H1 (cell line): ENCODE results near the gene MAFG. TPM values are rescaled to one million over a fixed set of nuclear protein-coding genes. Genes with fewer than 3 reads are reported as not detected.

Source experiments
- CTCF ChIA-PET: fragments of 300-600 bp; sonication (Branson Sonifier 250); formaldehyde crosslinking; loops from one replicate; lab custom pipeline; 2021; ENCODE audit not compliant: partially characterized antibody; lab: Charles Lee
- POLR2A ChIA-PET: fragments of 300-600 bp; sonication (Branson Sonifier 250); formaldehyde crosslinking; loops from one replicate; lab custom pipeline; 2021; ENCODE audit warnings: inconsistent platforms; ENCODE audit not compliant: partially characterized antibody; lab: Charles Lee
- DNase-seq, 2 experiments: peaks; one replicate each; pipeline versions ENCODE4 v3.0.0 to v3.0.0-alpha.2; 2010 to 2022; ENCODE audit warnings: low spot score in 2 of 2, low read depth in 1 of 2, mixed read lengths in 1 of 2
- FAIRE-seq: peaks from 2 replicates; lab custom pipeline; 2011; peaks lifted over from hg19 to GRCh38; lab: Jason Lieb, UNC
- H2AFZ ChIP-seq: 2 replicates; pipeline ENCODE4 v1.8.1; 2012; ENCODE audit warnings: low read length, inconsistent platforms
- H2AK5ac ChIP-seq: 2 replicates; pipeline ENCODE4 v1.6.1; 2013; ENCODE audit warnings: low read depth, low read length
- H2BK120ac ChIP-seq: replicated peaks from 2 replicates; pipeline ENCODE3; 2013; ENCODE audit warnings: low read depth, low read length, inconsistent platforms
- H2BK12ac ChIP-seq: 2 replicates; pipeline ENCODE4 v1.6.1; 2013; ENCODE audit warnings: low read depth, low read length
- H2BK15ac ChIP-seq: 2 replicates; pipeline ENCODE4 v1.6.1; 2013; ENCODE audit warnings: low read length
- H2BK20ac ChIP-seq: 2 replicates; pipeline ENCODE4 v1.6.1; 2013; ENCODE audit warnings: low read length
- H2BK5ac ChIP-seq: 2 replicates; pipeline ENCODE4 v1.6.1; 2013; ENCODE audit warnings: low read depth, low read length
- H3K14ac ChIP-seq: 2 replicates; pipeline ENCODE4 v1.6.1; 2013; ENCODE audit warnings: inconsistent platforms; ENCODE audit not compliant: insufficient read length
- H3K18ac ChIP-seq: 2 replicates; pipeline ENCODE4 v1.6.1; 2013; ENCODE audit warnings: low read length; ENCODE audit errors: extremely low read depth
- H3K23ac ChIP-seq: 2 replicates; pipeline ENCODE4 v1.6.1; 2013; ENCODE audit warnings: inconsistent platforms; ENCODE audit not compliant: insufficient read length
- H3K23me2 ChIP-seq: 2 replicates; pipeline ENCODE4 v1.6.1; 2013; ENCODE audit warnings: low read depth, low read length
- H3K27ac ChIP-seq: 2 replicates; pipeline ENCODE4 v1.6.1; 2011; ENCODE audit warnings: low read depth, low read length, inconsistent platforms
- H3K27me3 ChIP-seq, 4 experiments: replicated peaks in 1 of 4; 1 replicate in 1 of 4; 2 replicates in 3 of 4; pipeline versions ENCODE4 v1.6.1 to v1.8.1; 2011 to 2013; ENCODE audit warnings: low read length in 3 of 4, mild to moderate bottlenecking in 3 of 4, inconsistent platforms in 2 of 4, mixed read lengths in 2 of 4, moderate library complexity in 1 of 4; ENCODE audit not compliant: control insufficient read depth in 3 of 4, insufficient read depth in 3 of 4; ENCODE audit errors: extremely low read depth in 1 of 4
- H3K36me3 ChIP-seq, 4 experiments: 2 replicates each; pipeline versions ENCODE4 v1.6.1 to v1.8.1; 2011 to 2013; ENCODE audit warnings: mild to moderate bottlenecking in 4 of 4, low read length in 3 of 4, moderate library complexity in 2 of 4, control low read depth in 1 of 4, inconsistent platforms in 1 of 4; ENCODE audit not compliant: insufficient read depth in 4 of 4, control insufficient read depth in 2 of 4
- H3K4ac ChIP-seq: replicated peaks from 2 replicates; pipeline ENCODE3; 2013; ENCODE audit warnings: low read length, low read depth, mixed read lengths, inconsistent platforms; ENCODE audit not compliant: insufficient read length
- H3K4me1 ChIP-seq, 4 experiments: replicated peaks in 1 of 4; 1 replicate in 1 of 4; 2 replicates in 3 of 4; pipeline versions ENCODE4 v1.6.1 to v1.8.1; 2011 to 2013; ENCODE audit warnings: low read length in 3 of 4, inconsistent platforms in 2 of 4, mixed read lengths in 1 of 4; ENCODE audit not compliant: insufficient read depth in 4 of 4, control insufficient read depth in 3 of 4
- H3K4me2 ChIP-seq, 2 experiments: 2 replicates each; pipeline versions ENCODE4 v1.6.1 to v1.8.1; 2011 to 2013; ENCODE audit warnings: low read depth in 2 of 2, low read length in 2 of 2, control low read depth in 1 of 2, inconsistent platforms in 1 of 2, mild to moderate bottlenecking in 1 of 2; ENCODE audit not compliant: insufficient read depth in 1 of 2
- H3K4me3 ChIP-seq, 4 experiments: fragments of 200-600, 300-600 bp in 1 of 4; sonication (generic), shearing (Covaris generic), sonication (Bioruptor Twin) in 1 of 4; 2 replicates each; pipeline versions ENCODE4 v1.5.1 to v1.8.1; 2011 to 2016; ENCODE audit warnings: low read length in 4 of 4, low read depth in 3 of 4, control low read depth in 2 of 4, inconsistent platforms in 2 of 4, mild to moderate bottlenecking in 2 of 4, mixed read lengths in 1 of 4, moderate library complexity in 1 of 4; ENCODE audit not compliant: insufficient read depth in 2 of 4; ENCODE audit errors: extremely low read depth in 1 of 4
- H3K56ac ChIP-seq: replicated peaks from 2 replicates; pipeline ENCODE3; 2013; ENCODE audit warnings: low read depth, mild to moderate bottlenecking, mixed read lengths, low read length, inconsistent platforms; ENCODE audit not compliant: insufficient read length
- H3K79me1 ChIP-seq: 2 replicates; pipeline ENCODE4 v1.6.1; 2013; ENCODE audit warnings: low read depth, low read length, control low read depth
- H3K79me2 ChIP-seq, 2 experiments: 2 replicates each; pipeline versions ENCODE4 v1.6.1 to v1.8.1; 2012 to 2013; ENCODE audit warnings: low read length in 2 of 2, mild to moderate bottlenecking in 2 of 2, inconsistent platforms in 1 of 2; ENCODE audit not compliant: insufficient read depth in 2 of 2, control insufficient read depth in 1 of 2
- H3K9ac ChIP-seq, 4 experiments: replicated peaks in 1 of 4; 1 replicate in 1 of 4; 2 replicates in 3 of 4; pipeline versions ENCODE4 v1.6.1 to v1.8.1; 2011 to 2013; ENCODE audit warnings: low read depth in 3 of 4, low read length in 3 of 4, control low read depth in 2 of 4, mild to moderate bottlenecking in 2 of 4, moderate library complexity in 2 of 4, inconsistent platforms in 1 of 4; ENCODE audit errors: extremely low read depth in 1 of 4
- H3K9me3 ChIP-seq, 2 experiments: 2 replicates each; pipeline versions ENCODE4 v1.6.1 to v1.8.1; 2012 to 2013; ENCODE audit warnings: mild to moderate bottlenecking in 2 of 2, moderate library complexity in 2 of 2, control low read depth in 1 of 2, inconsistent platforms in 1 of 2, low read depth in 1 of 2, low read length in 1 of 2, mixed read lengths in 1 of 2; ENCODE audit not compliant: insufficient read depth in 2 of 2
- H4K20me1 ChIP-seq, 2 experiments: replicated peaks in 1 of 2; 2 replicates each; pipeline versions ENCODE3 to v1.8.1; 2011 to 2013; ENCODE audit warnings: inconsistent platforms in 2 of 2, low read length in 2 of 2, mild to moderate bottlenecking in 1 of 2; ENCODE audit not compliant: insufficient read depth in 2 of 2, control insufficient read depth in 1 of 2
- H4K5ac ChIP-seq: 2 replicates; pipeline ENCODE4 v1.6.1; 2013; ENCODE audit warnings: low read length, low read depth, mixed read lengths, inconsistent platforms; ENCODE audit not compliant: insufficient read length
- H4K8ac ChIP-seq: 2 replicates; pipeline ENCODE4 v1.8.0; 2013; ENCODE audit warnings: mild to moderate bottlenecking, moderate library complexity, low read length, inconsistent platforms; ENCODE audit not compliant: insufficient read depth; ENCODE audit errors: extremely low read depth
- H4K91ac ChIP-seq: replicated peaks from 2 replicates; pipeline ENCODE3; 2013; ENCODE audit warnings: low read length, mixed read lengths, inconsistent platforms; ENCODE audit not compliant: insufficient read length
- CBX8 ChIP-seq: fragments of 300-800, 300-1000 bp; sonication (generic); IDR thresholded peaks from 2 replicates; pipeline ENCODE4 v1.7.1; 2016; ENCODE audit warnings: low read depth, low read length, borderline replicate concordance
- FOSL1 ChIP-seq: IDR thresholded peaks from 2 replicates; pipeline ENCODE4 v1.6.1; 2011; ENCODE audit warnings: mild to moderate bottlenecking, low read depth, low read length, moderate library complexity; ENCODE audit not compliant: insufficient read depth
- GTF2F1 ChIP-seq: IDR thresholded peaks from 2 replicates; pipeline ENCODE4 v1.6.1; 2012; ENCODE audit warnings: low read depth, low read length, improper control_type of control experiment, borderline replicate concordance
- HDAC2 ChIP-seq, 2 experiments: fragments of 300-600 bp in 1 of 2; sonication (generic) in 1 of 2; IDR thresholded peaks; 2 replicates each; pipeline ENCODE4 v1.6.1; 2011 to 2012; ENCODE audit warnings: low read depth in 2 of 2, low read length in 2 of 2, mild to moderate bottlenecking in 2 of 2, moderate library complexity in 2 of 2, borderline replicate concordance in 1 of 2, inconsistent platforms in 1 of 2
- NANOG ChIP-seq: IDR thresholded peaks from 2 replicates; pipeline ENCODE4 v1.6.1; 2011; ENCODE audit warnings: low read length, low read depth, mild to moderate bottlenecking, inconsistent platforms; ENCODE audit not compliant: insufficient read depth, poor library complexity, severe bottlenecking
- POLR2A ChIP-seq, 2 experiments: IDR thresholded peaks; 1 replicate in 1 of 2; 2 replicates in 1 of 2; pipeline ENCODE4 v1.6.1; 2011; ENCODE audit warnings: low read depth in 2 of 2, low read length in 2 of 2, mild to moderate bottlenecking in 2 of 2; ENCODE audit errors: control extremely low read depth in 1 of 2
- POLR2AphosphoS5 ChIP-seq: IDR thresholded peaks from 2 replicates; pipeline ENCODE4 v1.6.1; 2011; ENCODE audit warnings: low read depth, low read length
- SAP30 ChIP-seq: fragments of 300-600 bp; sonication (generic); IDR thresholded peaks from 2 replicates; pipeline ENCODE4 v1.7.1; 2012; ENCODE audit warnings: low read length, moderate library complexity, mild to moderate bottlenecking, inconsistent platforms; ENCODE audit not compliant: insufficient read depth, insufficient replicate concordance
- TEAD4 ChIP-seq: IDR thresholded peaks from 2 replicates; pipeline ENCODE4 v1.6.1; 2012; ENCODE audit warnings: low read depth, low read length, inconsistent platforms, mixed read lengths
- WGBS, 2 experiments: shearing (Covaris generic) in 1 of 2; methylation state at CpG; one replicate each; pipeline versions ENCODE4 v1.1.6 to v1.1.7; 2013 to 2015; ENCODE audit warnings: low lambda C conversion rate in 2 of 2, mixed read lengths in 2 of 2, inconsistent platforms in 1 of 2, low coverage in 1 of 2, missing lambda C conversion rate in 1 of 2; ENCODE audit not compliant: insufficient replicate concordance in 2 of 2, insufficient coverage in 1 of 2, insufficient read length in 1 of 2; ENCODE audit errors: extremely low coverage in 1 of 2, missing lambda C conversion rate in 1 of 2; 5-methylcytosine and 5-hydroxymethylcytosine counted together
- polyA plus RNA-seq, 7 experiments: library from polyadenylated mRNA; depleted of rRNA in 3 of 7; stranded (reverse) in 5 of 7; unstranded in 2 of 7; fragments of >200 nt in 5 of 7; fragments of 200-250 nt in 2 of 7; gene quantifications; 1 replicate in 5 of 7; 2 replicates in 1 of 7; 4 replicates in 1 of 7; pipeline versions ENCODE4 v1.2.1 to v1.2.3, GENCODE V29; 2011 to 2013; ENCODE audit warnings: missing spikeins in 2 of 7, mixed read lengths in 2 of 7
- total RNA-seq: library from RNA; stranded (reverse); fragmentation: NEBNext Ultra II Directional; extraction: Animal tissue kit (Norgen Biotek cat#: 25700); gene quantifications from 2 replicates; pipeline ENCODE4 v1.2.1, GENCODE V29; 2021
- TF ChIP-seq, protein P1 (sequence below): IDR thresholded peaks from 2 replicates; pipeline ENCODE4 v1.6.1; 2012; ENCODE audit warnings: inconsistent platforms

MAFG gene
- total and polyA plus RNA-seq, 2 of the 8 experiments (the other 6 are each of a cell fraction or from before 2014, with no cell fraction given), result 25.5 to 26.9 TPM

DNA sequence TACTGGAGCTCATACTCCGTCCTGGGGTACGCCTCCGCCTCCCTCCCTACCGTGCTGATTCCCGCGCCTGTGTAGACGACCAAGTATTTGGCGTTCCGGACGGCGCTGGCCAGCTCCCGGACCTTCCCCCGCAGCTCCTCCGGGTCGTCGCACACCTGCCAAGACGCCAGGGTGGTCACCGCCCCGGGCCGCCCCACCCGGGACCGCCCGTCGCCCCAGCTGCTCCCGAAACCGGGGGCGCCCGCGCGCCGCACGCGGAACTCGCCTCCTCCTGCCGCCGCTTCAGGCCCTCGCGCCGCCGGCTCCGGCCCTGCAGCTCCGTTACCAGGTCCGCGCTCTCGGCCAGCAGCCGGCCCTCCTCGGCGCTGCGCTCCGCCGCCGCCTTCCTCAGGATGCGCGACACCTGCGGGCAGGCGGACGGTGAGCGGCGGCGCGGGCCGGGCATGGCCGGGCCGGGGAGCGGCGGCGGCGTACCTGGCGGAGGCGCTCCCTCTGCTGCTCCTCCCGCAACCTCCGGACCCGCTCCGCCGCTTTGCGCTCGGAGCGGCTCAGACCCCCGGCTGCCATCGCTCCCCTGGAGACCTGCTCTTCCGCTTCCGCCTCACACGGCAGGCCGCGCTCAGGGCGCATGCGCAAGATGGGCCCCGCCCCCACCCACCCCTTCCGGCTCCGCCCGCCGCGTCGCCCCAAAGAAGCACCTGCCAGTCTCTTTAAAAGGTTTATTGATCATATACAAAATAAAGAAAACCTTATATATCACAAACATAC lies 9.8 kb downstream of the MAFG start, which contains the start of gene SIRT7:
Gene SIRT7, minus strand, starts transcription at position 612 of the 768 bp plus-strand sequence. Its CDS starts 45 bp downstream, at position 567.
- ChIA-PET CTCF (interaction anchor here (1.0 to 2.2 kb wide), 6 partner anchors 7 to 113 kb away, joined by 3 to 7 read pairs (median 4); partner anchors contain the start of gene ARHGDIA), POLR2A (interaction anchor here (0.6 to 8.7 kb wide), 14 partner anchors 9 to 275 kb away, joined by 3 to 135 read pairs (median 4); partner anchors contain the start of genes MAFG and PYCR1)
- TF ChIP-seq, protein P1, sequence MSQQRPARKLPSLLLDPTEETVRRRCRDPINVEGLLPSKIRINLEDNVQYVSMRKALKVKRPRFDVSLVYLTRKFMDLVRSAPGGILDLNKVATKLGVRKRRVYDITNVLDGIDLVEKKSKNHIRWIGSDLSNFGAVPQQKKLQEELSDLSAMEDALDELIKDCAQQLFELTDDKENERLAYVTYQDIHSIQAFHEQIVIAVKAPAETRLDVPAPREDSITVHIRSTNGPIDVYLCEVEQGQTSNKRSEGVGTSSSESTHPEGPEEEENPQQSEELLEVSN, result no peak
- TF ChIP-seq SAP30 (no peak), CBX8 (no peak), NANOG (no peak), FOSL1 (no peak), TEAD4 (no peak), POLR2A (IDR thresholded peaks at IDR 0.05; ENCODE audit: control extremely low read depth in 1 of 2, low read depth in 2 of 2, low read length in 2 of 2) (peak in 1 of 2 experiments; percentile 59; a peak in 1 of 3 replicates), POLR2AphosphoS5 (peak; percentile 66), HDAC2 (IDR thresholded peaks at IDR 0.05; ENCODE audit: borderline replicate concordance in 1 of 2, low read depth in 2 of 2, low read length in 2 of 2) (peak in 1 of 2 experiments; percentile 71; a peak in 1 of 4 replicates), GTF2F1 (no peak)

More for the DNA sequence above, 9.8 kb downstream of the MAFG start, which contains the start of gene SIRT7:
- no peak within 1 kb of the TSS for H3K56ac ChIP-seq
- WGBS, 2 experiments, result 4% methylated on average over 32 of the region's 94 CpGs; no CpG with 5 or more reads in 1 of the 2 experiments
- peaks cover 7 to 50% of the 10 kb centered on the region in 2 experiments; a peak in 3 of 4 replicates for H3K79me2 ChIP-seq
- H4K8ac ChIP-seq, result peak within 1 kb of the TSS; percentile 60
- no peak within 1 kb of the TSS for H3K18ac ChIP-seq
- peaks cover 15 to 41% of the 10 kb centered on the region in 2 experiments for H4K20me1 ChIP-seq
- H3K4me1 ChIP-seq, result peaks cover 0 to 13% (median 5%) of the 10 kb centered on the region in 4 experiments; a peak in 6 of 7 replicates
- H2BK12ac ChIP-seq, result 0 out of 2 replicates have a peak within 1 kb of the TSS, but pooled peaks have one; percentile 23
- peaks cover 11 to 43% (median 28%) of the 10 kb centered on the region in 4 experiments for H3K36me3 ChIP-seq
- no peak within 1 kb of the TSS for H3K4ac ChIP-seq
- H2BK20ac ChIP-seq, result no peak within 1 kb of the TSS
- no peaks in the 10 kb centered on the region for H3K27me3 ChIP-seq
- H3K14ac ChIP-seq, result no peak within 1 kb of the TSS
- no peak within 1 kb of the TSS; the same call in 1 of the 2 replicates for H2BK15ac ChIP-seq
- peak within 1 kb of the TSS; percentile 71 to 87 for H3K4me2 ChIP-seq
- no peaks in the 10 kb centered on the region for H3K9me3 ChIP-seq
- no peak within 1 kb of the TSS for H2AFZ ChIP-seq
- peaks cover 24% of the 10 kb centered on the region for H3K79me1 ChIP-seq
- no peak within 1 kb of the TSS for H2BK120ac ChIP-seq
- FAIRE-seq (no peak), DNase-seq (peak in 1 of 2 experiments; percentile 83)
- H4K91ac ChIP-seq, result no peak within 1 kb of the TSS
- peaks cover 5% of the 10 kb centered on the region for H3K23me2 ChIP-seq
- H3K27ac ChIP-seq, result peak within 1 kb of the TSS; percentile 18; the same call in 1 of the 2 replicates
- H4K5ac ChIP-seq, result no peak within 1 kb of the TSS
- H3K23ac ChIP-seq, result no peak within 1 kb of the TSS
- no peak within 1 kb of the TSS for H2AK5ac ChIP-seq
- peak within 1 kb of the TSS; percentile 64 to 90 (median 75) for H3K4me3 ChIP-seq
- peak within 1 kb of the TSS; percentile 5 to 87 (median 58) for H3K9ac ChIP-seq
- no peak within 1 kb of the TSS for H2BK5ac ChIP-seq
